DND-41 (cell line): ENCODE data around the gene TPK1.

Experiments used
- CTCF ChIP-seq: IDR thresholded peaks from 2 replicates; pipeline ENCODE4 v1.5.1; 2012; ENCODE audit warnings: borderline replicate concordance, low read length, moderate library complexity, mild to moderate bottlenecking; ENCODE audit not compliant: poor library complexity, severe bottlenecking; ENCODE audit errors: extremely low read depth
- EZH2 ChIP-seq: IDR thresholded peaks from 3 replicates; pipeline ENCODE4 v1.6.1; 2012; ENCODE audit warnings: borderline replicate concordance, low read depth, mild to moderate bottlenecking, moderate library complexity, low read length, inconsistent platforms; ENCODE audit not compliant: severe bottlenecking

DNA sequence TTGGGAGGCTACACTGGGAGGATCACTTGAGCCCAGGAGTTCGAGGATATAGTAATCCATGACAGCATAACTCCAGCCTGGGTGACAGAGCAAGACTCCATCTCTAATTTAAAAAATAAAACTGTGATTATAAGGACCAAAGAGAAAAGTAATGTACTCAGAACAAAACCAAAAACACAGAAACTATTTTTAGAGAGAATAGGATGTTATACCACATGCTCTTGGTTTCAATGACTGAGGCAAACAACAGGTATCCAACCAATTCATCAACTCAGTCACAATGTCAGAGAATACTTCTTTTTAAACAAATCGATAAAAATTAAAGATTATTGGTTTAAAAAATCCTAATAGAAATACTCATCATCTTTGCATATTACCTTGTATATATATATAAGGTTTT is 186.7 kb downstream of the TPK1 start:
- no peak for TF ChIP-seq CTCF
- TF ChIP-seq EZH2: no peak
